ENCODE results near the gene COL17A1.

Gene COL17A1

GRCh38 chr10:103983367-103983911, 102.2 kb downstream of the COL17A1 start:
- H3K27ac Mint-ChIP-seq: peak overlapping the region; percentile 74
- peak; percentile 94 for ATAC-seq
- H3K36me3 Mint-ChIP-seq (ENCODE audit: low read depth): no peaks in the 10 kb centered on the region
- H3K4me1 Mint-ChIP-seq: peaks cover 69% of the 10 kb centered on the region
- no peaks in the 10 kb centered on the region for H3K9me3 Mint-ChIP-seq
- DNase-seq: no peak
- peak overlapping the region; percentile 51 for H3K4me3 Mint-ChIP-seq
- H3K27me3 Mint-ChIP-seq: no peaks in the 10 kb centered on the region

GRCh38 chr10:103982639-103983038, 103.0 kb downstream of the COL17A1 start:
- no peak for DNase-seq
- H3K27me3 Mint-ChIP-seq: no peaks in the 10 kb centered on the region
- H3K4me1 Mint-ChIP-seq: peaks cover 63% of the 10 kb centered on the region
- H3K27ac Mint-ChIP-seq: peak overlapping the region; percentile 74
- no peak for ATAC-seq
- no peak overlapping the region for H3K4me3 Mint-ChIP-seq
- no peaks in the 10 kb centered on the region for H3K36me3 Mint-ChIP-seq (ENCODE audit: low read depth)
- no peaks in the 10 kb centered on the region for H3K9me3 Mint-ChIP-seq

Measured in activated naive CD8-positive, alpha-beta T cell treated with anti-CD3 and anti-CD28 coated beads, Interleukin-2, amount 50 U/mL, for 24 hours (primary cell).